Prostate gland (tissue), 2 donors: ENCODE data around the gene SLC24A3.

Experiments
- CTCF ChIP-seq, 4 experiments: fragments of 200-600 bp in 2 of 4; fragments of 450-650 bp in 2 of 4; sonication (generic) in 2 of 4; IDR thresholded peaks; 1 replicate in 3 of 4; 2 replicates in 1 of 4; pipeline ENCODE4 v1.5.1; 2016 to 2019; ENCODE audit warnings: antibody characterized with exemption in 4 of 4, mild to moderate bottlenecking in 2 of 4, moderate library complexity in 2 of 4
- POLR2A ChIP-seq: fragments of 450-650 bp; IDR thresholded peaks from one replicate; pipeline ENCODE4 v1.6.1; 2016; ENCODE audit warnings: antibody characterized with exemption, mild to moderate bottlenecking
- POLR2AphosphoS5 ChIP-seq: sonication (generic); formaldehyde crosslinking; IDR thresholded peaks from one replicate; pipeline ENCODE4 v1.6.1; 2017; ENCODE audit warnings: antibody characterized with exemption

GRCh38 chr20:19757487-19758132 is 545.2 kb downstream of the SLC24A3 start:
- TF ChIP-seq CTCF (IDR thresholded peaks at IDR 0.05) (no peak), POLR2A (peak; percentile 19), POLR2AphosphoS5 (peak; percentile 76)
